Amniotic stem cell (primary cell): ENCODE measurements around the gene OR1E1.
"Not testable (repeated sequence)": the region's sequence is repeated elsewhere in the genome, so short reads cannot be mapped to it uniquely, and the experiment has no call there.

Experiments used
- DNase-seq: peaks from one replicate; lab custom pipeline; 2025; lab: John Stamatoyannopoulos, UW

The OR1E1 gene

DNA sequence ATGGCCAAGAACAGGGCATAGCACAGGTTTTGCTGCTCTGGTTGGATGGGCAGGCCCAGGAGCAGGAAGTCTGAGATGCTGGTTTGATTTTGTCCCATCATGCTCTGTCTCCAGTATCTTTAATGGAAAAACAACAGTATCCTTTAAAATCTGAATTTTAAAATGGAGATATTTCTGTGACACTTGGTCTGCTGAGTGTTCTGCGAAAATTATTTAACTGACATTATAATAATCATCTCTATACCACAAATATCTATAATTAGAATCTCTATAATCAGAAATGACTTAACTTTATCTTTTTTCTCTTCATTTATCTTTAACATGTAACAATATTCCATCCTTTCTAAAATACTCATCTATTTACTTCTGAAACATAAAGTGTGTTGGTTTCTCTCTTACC is at the start of gene OR1E1:
OR1E1 (minus strand) TSS at position 101 of the 400 bp plus-strand sequence; CDS start at position 101, 0 bp downstream.
- DNase-seq = no peak

- no peak for DNase-seq
Measured at GRCh38 chr17:3447625-3448024, 49.4 kb upstream of the OR1E1 start.

DNA sequence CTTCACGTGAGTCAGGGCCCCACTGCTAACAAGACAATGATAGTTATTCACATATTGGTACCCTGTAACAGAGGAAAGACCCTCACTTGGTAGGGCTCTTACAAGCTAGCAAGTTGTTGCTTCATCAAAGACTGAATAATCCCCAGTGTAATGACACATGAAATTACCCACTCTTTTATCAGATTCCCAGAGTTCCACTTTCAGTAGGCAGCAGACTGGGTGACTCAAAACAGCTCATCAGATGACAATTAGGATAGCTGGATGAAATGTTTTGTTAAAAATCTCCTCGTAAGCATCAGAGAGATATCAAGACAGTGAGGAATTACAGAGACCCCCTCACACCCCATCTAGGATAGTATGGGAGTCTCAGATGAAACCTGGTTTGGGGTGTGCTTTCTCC is 42.2 kb upstream of the OR1E1 start:
- DNase-seq = no peak

DNA sequence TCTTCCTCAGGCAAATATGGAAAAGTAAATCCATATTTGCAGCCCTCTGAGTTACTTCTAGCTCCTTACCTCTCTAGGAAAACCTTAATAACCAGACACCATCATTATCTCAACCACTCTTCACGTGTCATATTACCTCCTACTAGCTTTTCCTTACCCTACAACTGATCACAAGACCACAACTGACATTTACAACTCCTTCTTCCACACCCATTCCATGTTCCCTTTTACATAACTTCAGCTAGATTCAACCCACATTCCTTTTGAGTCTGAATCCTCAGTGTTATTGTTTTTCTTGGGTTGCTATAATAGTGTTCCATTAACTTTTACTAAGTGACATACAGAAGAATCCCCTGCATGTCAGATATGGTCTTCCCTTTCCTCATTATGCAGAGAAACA is 40.2 kb upstream of the OR1E1 start:
- DNase-seq = no peak

DNA sequence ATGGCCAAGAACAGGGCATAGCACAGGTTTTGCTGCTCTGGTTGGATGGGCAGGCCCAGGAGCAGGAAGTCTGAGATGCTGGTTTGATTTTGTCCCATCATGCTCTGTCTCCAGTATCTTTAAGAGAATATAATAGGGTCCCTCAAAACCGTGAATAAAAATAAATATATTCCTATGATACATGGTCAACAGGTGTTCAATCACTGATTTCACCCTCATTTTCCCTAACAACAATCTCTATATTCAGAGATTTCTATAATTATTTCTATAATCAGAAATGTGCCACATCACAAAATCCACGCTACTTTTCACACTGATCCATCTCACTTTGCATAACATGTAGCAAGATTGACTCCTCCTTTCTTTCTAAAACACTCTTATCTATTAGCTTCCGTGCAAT is 35.5 kb upstream of the OR1E1 start, which contains the start of gene OR1E2:
OR1E2 (minus strand) TSS at position 101 of the 400 bp plus-strand sequence; CDS start at position 101, 0 bp downstream.
- no peak for DNase-seq

GRCh38 chr17:3433215-3433614 is 35.0 kb upstream of the OR1E1 start:
- DNase-seq = not testable (repeated sequence)

GRCh38 chr17:3418222-3418621 is 20.0 kb upstream of the OR1E1 start:
- no peak for DNase-seq

- no peak for DNase-seq
Measured at GRCh38 chr17:3415610-3416009, 17.4 kb upstream of the OR1E1 start.

DNA sequence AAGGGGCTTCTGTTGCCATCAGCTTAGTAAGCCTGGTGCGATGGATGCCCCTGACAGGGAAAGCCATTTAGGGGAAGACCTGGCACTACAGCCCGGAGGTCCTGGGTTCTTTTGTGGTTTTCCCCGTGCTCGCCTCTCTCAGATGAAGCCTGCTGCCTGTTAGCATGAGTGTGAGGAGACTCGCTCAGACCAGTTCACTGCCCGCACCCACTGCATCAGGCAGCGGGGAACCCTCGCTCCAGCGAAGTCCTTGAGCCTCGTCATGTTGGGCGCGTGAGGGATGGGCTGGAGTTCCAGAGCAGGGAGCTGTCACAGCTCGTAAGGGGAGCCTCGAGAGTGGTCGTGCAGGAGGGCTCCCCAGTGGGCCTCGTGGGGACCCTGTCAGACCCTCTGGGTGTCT is 14.0 kb upstream of the OR1E1 start:
- DNase-seq = not testable (repeated sequence)

DNA sequence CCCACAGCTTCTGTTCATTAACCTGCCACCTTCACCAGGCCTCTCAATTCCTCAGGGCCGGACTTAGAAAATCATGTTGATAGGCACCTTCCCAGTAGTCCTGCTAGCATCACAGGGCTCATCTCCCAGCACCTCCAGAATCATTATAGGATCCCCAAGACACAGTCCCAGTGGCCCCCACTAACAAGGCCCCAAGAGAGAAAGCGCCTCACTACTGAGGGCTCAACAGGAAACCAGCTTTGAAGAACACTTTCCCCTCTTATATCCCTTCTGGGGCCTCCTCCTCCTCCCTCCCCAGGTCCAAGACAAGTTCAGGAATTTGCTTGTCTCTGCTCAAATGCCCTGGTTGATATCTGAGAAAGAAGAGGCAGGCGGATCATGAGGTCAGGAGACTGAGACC is 12.9 kb upstream of the OR1E1 start, which contains the start of gene OR3A3:
OR3A3 (plus strand) TSS at position 301 of the 400 bp plus-strand sequence.
- DNase-seq = no peak

DNA sequence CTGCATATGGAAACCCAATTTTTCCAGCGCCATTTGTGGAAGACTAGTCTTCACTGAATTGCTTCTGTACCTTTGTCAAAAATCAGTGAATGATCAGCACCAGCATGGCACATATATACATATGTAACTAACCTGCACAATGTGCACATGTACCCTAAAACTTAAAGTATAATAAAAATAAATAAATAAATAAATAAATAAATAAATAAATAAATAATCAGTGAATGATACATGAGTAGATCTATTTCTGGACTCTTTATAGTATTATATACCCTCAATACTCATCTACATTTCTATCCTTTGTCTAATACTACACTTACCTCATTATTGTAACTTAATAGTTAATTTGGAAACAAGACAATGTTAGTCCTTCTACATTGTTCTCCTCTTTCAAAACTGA is 5.6 kb upstream of the OR1E1 start:
- not testable (repeated sequence) for DNase-seq

DNA sequence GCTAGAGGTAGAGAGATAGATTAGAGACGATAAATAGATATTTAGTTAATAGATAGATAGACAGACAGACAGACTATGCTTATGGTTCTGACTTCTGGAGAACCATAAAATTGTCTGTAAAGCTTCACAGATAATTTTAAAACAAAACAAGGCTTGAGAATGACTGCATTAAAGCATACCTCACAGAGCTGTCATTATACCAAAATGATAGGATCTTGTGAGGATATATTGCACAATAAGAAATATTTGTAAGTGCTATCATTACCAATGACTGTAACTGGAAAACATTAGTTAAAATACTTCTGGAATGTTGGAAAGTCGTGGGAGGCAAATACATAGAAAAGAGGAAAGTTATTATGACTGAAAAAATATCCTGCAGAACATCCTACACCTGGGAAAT is 3.6 kb upstream of the OR1E1 start:
- no peak for DNase-seq

GRCh38 chr17:3400055-3400454 is 1.8 kb upstream of the OR1E1 start:
- DNase-seq = no peak

DNA sequence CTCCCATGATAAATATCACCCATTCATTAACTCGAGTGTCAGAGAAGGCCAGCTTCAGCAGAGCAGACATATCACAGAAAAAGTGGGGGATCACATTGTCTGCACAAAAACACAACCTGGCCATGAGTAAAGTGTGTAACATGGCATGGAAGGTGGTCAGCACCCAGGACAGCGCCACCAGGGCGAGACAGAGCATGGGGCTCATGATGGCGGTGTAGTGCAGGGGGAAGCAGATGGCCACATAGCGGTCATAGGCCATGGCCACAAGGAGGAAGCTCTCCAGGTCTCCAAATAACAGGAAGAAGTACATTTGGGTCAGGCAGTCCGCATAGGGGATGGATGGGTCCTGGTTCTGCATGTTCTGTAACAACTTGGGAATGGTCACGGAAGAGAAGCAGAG is 409 bp downstream of the OR1E1 start:
- not testable (repeated sequence) for DNase-seq

GRCh38 chr17:3389791-3390190 is 8.4 kb downstream of the OR1E1 start:
- DNase-seq = no peak

DNA sequence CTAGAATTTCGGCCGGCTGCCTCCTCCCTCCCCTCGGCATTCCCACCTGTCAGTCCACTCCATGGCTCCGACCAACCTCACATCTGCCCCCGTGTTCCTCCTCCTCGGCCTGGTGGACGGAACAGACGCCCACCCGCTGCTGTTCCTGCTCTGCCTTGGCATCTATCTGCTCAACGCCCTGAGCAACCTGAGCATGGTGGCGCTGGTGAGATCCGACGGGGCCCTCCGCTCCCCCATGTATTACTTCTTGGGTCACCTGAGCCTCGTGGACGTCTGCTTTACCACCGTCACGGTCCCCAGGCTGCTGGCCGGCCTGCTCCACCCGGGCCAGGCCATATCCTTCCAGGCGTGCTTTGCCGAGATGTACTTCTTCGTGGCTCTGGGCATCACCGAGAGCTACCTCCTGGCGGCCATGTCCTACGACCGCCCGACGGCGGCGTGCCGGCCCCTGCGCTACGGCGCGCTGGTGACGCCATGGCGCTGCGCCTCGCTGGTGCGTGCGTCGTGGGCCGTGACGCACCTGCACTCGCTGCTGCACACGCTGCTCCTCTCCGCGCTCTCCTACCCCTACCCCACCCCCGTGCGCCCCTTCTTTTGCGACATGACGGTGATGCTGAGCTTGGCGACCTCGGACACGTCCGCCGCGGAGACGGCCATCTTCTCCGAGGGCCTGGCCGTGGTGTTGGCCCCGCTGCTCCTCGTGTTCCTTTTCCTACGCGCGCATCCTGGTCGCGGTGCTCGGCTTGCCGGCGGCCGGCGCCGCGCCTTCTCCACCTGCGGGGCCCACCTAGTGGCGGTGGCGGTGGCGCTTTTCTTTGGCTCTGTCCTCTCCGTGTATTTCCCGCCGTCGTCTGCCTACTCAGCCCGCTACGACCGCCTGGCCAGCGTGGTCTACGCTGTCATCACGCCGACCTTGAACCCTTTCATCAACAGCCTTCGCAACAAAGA is 12.1 kb downstream of the OR1E1 start, which contains the start of gene OR3A2:
OR3A2 (minus strand) TSS at position 440 of the 948 bp plus-strand sequence.
- no peak for DNase-seq

- DNase-seq = no peak
Measured at GRCh38 chr17:3381957-3382356, 16.3 kb downstream of the OR1E1 start.

GRCh38 chr17:3378321-3378720 is 19.9 kb downstream of the OR1E1 start:
- no peak for DNase-seq

- DNase-seq = not testable (repeated sequence)
Measured at GRCh38 chr17:3371167-3371566, 27.0 kb downstream of the OR1E1 start.
